HT1080 (cell line): ENCODE data around the gene SMAP1. TPM values are rescaled to one million over a fixed set of nuclear protein-coding genes. Genes with fewer than 3 reads are reported as not detected.

Source experiments
- DNase-seq: peaks from one replicate; pipeline ENCODE4 v3.0.0-alpha.2; 2015; ENCODE audit warnings: low read depth
- total RNA-seq: library from RNA; depleted of rRNA; stranded (reverse); fragments of >200 nt; shearing (Covaris generic); gene quantifications from 2 replicates; pipeline ENCODE4 v1.2.3, GENCODE V29; 2014

Gene SMAP1
- total RNA-seq, 1 experiment from 2014 or later = 33.3 TPM

DNA sequence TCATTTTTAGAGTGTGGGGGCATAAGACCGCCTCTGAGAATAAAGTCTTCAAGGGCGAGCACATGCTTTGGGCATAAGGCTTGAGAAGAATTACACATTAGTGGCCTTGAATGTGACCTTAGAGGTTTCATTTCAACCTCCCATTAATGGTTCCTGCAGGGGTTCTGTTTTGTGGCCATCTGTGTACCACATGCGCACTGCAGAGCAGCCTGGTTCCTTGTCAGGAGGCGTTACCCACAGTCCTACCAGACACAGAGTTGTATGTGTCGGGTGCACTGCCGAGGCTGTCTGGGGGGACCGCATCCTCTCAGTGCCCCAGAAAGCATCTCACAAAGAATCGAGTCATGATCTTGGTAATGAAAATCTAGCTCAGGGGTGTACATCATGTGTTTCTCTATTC lies 173.4 kb downstream of the SMAP1 start:
- DNase-seq = no peak

DNA sequence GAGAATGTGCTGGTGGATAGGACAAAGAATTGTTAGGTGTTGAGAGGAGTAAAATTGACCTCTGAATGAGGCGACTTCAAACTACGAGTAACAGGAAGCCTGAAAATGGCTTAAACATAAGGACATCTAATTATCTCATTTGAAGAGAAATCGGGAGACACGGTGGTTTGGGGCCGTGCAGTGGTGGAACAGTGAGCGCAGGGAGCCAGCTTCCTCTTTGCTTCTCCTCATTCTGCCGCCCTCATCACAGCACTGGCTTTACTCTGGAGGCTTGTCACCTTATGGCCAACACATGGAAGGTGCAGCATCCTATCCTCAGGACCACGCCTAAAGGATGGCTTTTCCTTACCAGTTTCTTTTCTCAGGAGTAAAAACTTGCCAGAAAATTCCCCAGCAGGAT lies 174.9 kb downstream of the SMAP1 start:
- DNase-seq = no peak

DNA sequence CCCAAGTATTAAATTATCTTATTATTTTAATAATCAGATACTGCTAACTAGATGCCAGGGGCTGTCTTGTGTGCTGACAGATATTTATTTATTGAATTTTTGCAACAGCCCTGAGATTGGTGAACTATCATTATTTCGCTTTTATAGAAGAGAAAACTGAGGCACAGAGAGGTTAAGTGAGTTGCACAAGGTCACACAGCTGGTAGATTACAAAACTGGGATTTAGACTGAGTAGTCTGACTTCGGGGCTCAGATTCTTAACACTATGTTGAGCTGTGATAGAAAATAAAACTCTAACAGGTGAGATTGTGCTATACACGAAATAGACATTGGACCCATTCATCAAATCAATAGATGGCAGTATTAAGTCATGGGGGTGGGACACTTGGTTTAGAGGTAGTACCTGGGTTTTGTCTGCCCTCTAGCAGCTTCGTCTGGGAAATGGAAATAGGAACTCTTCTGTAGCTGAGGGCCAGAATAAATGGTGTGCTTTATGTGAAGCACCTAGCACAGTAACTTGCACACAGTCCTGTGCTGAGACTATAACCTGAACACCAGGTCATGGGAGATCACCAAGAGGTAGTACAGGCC lies 175.7 kb downstream of the SMAP1 start:
- DNase-seq = no peak

DNA sequence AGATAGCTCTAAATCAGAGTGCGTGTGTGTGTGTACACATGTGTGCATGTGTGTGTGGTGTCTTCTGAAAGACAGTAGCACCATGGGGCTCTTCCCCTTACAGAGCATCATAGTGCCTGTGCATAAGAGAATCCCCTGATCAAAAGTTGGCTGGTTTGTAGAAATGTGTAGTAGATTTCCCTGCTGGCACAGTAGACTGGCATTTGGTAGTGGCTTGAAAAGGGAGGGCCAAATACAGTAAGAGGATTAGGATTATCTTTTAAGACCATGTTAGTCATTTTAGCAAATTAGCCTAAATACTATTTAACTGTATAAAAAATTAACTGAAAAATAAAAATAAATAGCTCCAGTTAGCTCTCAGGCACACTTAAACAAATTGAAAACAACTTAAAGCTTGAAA lies 176.6 kb downstream of the SMAP1 start:
- no peak for DNase-seq

DNA sequence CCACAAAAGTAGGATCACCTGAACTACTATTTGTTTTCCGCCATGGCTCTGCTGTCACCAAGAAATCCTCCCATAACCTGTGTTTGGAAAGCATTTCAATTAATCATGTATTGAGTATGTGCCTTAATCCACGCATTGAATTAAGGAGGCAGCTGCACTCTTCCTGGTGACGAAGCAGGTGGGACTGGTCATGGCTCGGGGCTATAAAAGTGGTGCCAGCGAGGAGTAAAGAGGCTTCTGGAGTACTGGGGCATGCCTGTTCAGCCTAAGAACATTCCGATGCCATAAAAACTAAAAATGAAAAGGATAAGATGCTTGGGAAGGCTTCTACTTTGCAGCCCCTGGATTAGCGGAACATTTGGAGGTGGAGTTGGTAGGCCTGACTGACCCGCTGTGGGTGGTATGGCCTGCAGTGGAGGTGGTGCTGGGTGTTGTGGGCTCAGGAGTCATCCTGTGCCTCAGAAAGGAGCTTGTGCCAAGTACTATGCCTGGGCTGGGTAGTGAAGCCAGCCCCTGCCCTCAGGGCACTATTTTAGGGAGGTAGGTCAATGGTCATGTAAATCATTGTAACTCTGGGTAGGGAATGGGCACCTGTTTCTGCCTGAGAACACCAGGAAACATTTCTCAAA lies 178.6 kb downstream of the SMAP1 start:
- no peak for DNase-seq

DNA sequence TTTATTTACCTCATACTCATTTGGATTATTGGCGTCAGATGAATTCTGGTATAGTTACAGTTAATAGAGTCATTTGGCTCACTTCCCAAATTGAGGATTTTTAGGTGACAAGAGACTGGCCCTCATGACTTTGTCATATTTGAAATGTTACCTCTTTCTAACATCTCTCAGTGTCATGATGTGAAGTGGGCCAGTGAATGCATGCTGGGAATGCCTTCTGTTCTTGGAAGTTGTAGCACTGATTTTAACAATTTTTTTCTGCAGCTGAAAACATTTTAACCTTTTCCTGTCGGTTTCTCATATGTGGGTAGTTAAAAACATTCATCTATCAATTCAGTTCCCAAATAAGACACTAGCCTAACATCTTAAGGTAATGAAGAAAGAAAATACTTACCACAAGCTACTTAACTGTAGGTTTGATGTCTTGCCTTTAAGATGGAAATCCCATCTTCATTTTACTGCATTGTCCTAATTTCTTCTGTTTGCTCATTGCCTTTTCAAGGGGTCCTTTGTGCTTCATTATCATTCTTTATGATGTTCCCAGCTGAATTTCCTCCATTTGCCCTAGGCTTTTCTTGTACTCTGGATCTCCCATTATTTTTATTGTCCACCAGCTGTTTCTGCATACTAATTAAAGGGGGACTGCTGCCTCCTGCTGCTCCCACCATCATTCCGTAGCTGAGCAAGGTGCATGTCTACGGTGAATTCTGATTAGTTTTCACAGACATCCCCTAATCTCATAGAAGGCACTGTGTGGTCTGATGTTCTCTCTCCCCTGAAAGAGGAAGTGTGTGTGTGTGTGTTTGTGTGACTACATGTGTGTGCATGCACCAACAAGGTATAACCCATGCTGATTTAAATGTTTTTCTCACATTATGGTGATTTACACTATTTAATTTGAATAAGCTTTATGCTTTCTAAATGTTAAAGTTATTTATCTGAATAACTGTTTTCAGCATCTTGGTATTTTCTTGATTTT lies 179.7 kb downstream of the SMAP1 start:
- no peak for DNase-seq

DNA sequence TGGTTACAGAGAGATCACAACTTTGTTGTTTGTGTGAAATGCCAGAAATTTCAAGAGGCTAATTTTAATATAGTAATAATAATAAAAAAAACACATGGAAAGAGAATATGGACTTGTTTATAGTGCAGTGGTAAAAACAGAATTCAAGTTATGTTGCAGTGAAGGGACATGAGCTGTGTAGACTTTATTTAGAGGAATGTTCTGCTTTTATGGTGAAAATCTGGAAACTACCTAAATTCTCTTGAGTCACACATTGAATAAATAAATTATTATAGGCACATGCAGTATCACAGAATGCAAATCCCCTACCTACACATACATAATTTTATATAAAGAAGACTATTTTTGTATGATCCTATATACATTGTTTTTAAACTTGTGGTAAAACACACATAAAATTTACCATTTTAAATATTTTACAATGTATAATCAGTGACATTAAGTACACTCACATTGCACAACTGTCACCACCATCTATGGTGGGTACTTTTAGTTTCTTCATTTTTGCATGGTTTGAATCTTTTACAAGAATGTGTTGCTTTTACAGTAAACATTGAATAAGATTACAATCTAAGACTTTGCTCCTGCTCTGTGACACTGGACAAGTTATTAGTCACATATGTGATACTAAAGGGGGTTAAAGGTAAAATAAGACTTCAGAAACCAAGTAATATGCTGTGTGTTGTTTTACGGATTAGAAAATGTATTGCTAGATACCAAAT lies 181.8 kb downstream of the SMAP1 start:
- DNase-seq = no peak

DNA sequence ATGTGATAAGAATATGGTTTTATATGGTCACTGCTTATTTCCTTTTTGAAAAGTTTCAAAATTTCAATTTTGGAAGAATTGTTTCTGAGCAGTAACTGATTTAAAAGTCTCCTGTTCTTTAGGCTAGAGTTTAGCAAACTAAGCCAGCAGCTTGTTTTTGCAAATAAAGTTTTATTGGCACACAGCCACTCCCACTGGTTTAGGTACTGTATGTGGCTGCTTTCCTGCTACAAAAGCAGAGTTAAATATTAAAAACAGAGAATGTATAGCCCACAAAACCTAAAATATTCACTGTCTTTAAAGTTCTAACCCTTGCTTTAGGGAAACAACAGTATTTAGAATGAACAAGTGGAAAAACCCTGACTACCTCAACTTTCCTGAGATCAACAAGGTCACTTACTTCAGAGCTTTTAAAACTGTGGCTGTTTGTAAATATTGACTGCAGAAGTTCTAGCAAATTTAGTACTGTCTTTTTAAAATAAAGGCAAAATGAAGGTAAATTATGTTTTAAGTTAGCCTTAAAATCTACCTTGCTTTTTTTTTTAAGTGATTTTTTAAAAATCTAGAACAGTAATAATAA lies 185.1 kb downstream of the SMAP1 start:
- no peak for DNase-seq

DNA sequence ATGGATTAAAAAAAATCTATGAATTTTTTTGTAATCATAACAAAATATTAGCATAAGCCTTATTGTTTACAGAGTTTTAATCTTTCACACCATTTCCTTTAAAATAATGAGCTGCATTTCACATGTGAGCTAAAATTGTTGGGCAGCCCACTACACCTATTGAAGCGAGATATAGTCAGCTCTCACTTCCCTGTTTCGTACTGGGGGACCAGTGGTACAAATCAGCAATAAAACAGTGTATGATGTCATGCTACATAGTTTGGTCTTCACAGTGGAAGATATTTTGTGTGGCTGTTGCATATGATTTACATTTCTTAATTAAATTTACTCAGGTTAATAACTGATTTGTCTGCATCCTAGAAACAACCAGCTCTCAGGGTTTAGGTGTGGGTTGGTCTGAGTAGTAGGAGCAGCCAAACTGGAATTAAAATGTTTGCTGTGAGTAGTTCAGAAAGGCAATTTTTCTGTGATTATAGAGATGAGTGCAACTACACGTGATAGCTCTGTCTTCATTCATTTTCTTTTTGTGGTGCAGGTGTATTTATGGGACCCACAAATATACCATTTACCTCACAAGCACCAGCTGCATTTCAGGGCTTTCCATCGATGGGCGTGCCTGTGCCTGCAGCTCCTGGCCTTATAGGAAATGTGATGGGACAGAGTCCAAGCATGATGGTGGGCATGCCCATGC lies 189.8 kb downstream of the SMAP1 start:
- no peak for DNase-seq

DNA sequence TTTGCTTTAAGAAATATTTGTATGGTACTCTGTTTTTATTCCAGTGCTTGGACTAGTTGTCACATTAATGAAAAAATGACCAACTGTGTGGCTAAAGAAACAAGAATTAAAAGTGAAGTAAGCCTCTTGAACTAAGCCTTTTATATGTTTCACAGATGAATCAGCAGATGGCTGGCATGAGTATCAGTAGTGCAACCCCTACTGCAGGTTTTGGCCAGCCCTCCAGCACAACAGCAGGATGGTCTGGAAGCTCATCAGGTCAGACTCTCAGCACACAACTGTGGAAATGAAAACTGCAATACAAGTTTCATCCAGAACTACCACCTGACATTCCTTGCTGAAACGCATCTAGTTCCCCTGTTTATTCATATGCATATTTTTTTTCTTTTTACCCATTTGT lies 192.4 kb downstream of the SMAP1 start:
- DNase-seq = no peak

DNA sequence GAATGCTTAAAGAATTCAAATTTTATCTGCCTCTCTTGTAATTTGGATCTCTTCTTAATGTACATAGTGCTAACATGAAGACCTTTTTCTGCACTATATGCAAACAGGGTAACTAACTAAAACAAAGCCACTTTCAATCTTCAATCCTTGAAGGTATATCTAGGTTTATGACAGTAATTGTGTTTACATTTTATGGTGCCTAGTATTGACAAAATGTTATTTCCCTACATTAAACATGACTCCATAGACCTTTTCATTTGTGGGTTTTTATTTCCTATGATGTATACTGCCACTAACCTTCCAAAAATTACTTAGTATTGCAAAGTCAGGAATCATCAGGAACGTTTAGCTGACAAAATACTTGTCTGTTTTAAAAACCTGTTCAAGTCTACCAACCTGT lies 193.2 kb downstream of the SMAP1 start:
- no peak for DNase-seq

DNA sequence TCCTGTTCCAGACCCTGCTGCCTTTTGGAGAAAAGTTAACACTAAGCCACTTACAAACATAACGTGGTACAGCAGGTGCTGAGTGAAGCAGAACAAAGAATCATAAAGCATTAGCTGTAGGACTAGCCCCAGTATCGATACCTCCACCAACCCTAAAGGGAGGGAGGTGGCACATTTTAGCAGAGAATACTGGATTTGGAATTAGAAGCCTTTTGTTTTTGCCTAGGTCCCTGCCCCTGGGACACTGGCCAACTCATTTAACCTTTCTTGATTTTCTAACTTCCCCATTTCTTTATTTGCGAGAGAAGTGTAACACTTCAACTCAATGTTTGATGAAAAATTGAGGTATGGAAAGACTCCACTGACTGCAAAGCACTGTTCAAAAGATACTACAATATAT lies 195.7 kb downstream of the SMAP1 start:
- no peak for DNase-seq

DNA sequence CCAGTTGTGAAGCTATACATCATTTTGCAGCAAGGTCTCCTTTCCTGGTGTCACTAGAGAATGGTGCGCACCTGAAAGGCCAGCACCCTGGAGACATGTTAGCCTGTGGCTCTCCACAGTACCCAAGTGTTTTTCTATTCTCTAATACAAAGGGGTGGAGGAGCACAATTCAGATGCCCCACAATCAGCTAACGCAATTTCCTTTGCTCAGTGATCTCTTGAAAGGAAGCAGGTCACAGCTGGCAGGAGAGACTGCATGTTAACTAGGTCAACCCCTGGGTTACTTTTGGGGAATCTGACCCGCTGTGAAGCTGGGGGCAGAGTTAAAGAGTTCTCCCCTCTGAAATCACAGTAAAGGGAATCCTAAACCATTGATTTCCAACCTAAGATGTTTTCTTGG lies 196.7 kb downstream of the SMAP1 start:
- no peak for DNase-seq

DNA sequence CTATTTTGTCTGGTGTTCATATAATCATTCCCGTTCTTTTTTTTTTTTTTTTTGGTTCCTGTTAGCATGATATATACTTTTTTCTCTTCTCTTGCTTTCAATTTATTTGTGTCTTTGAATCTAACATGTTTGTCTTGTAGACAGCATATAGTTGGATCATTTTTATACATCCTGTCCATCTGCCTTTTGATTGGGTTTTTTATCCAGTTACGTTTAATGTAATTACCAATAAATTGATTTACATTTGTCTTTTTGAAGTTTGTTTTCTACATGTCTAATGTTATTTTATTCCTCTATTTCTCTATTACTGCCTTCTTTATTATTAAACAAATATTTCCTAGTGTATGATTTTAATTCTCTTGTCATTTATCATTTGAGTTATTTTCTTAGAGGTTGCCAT lies 204.8 kb downstream of the SMAP1 start:
- DNase-seq = no peak

DNA sequence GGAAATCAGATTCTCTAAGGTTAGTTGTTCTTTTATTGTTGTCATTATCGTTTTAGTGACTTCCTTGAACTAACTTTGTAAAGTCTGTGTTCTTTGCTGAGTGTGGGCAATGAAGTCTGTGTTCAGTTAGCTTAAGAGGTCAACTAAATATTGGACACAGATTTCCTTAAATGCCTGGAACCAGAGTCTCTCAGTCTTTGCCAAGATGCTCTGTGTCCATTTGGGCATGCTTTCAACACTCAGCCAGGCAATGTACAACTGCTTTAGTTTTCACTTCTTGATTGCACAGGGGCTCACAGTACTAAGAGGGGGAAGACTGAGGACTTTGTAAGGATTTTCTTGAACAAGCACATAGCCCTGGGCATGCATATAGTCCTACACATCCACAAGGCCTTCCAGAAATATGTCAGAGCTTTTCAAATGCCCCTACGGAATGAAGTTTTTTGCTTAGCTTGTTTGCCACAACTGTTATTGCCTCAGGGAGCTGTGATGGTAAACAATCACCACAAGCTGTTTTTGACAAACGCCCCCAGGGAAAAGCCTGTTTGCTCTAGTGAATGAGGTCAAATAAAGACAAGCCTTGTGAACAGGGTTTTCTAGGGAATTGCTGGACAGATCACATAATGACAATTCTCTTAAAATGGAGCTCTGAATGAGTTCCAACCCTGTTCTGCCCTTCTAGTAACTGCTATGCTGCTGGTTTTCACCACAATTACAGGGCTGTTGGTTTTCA lies 206.7 kb downstream of the SMAP1 start:
- DNase-seq = no peak

DNA sequence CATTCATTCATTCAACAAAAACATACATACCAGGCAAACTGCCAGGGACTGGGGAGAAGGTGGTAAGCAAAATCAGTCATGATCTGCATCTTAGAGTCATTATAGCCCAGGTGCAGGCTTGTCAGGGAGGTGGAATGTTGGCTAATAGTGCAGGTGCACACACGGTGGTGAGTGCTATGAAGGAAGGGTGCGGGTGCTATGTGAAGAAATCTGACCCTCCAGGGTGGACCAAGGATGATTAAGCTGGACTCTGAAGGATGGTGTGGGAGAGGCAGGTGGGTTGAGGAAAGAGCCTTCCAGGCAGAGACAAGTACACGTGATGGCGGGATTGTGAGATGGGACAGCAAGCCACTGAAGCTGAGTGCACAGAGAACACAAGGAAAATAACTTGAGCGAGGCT lies 211.8 kb downstream of the SMAP1 start:
- no peak for DNase-seq

DNA sequence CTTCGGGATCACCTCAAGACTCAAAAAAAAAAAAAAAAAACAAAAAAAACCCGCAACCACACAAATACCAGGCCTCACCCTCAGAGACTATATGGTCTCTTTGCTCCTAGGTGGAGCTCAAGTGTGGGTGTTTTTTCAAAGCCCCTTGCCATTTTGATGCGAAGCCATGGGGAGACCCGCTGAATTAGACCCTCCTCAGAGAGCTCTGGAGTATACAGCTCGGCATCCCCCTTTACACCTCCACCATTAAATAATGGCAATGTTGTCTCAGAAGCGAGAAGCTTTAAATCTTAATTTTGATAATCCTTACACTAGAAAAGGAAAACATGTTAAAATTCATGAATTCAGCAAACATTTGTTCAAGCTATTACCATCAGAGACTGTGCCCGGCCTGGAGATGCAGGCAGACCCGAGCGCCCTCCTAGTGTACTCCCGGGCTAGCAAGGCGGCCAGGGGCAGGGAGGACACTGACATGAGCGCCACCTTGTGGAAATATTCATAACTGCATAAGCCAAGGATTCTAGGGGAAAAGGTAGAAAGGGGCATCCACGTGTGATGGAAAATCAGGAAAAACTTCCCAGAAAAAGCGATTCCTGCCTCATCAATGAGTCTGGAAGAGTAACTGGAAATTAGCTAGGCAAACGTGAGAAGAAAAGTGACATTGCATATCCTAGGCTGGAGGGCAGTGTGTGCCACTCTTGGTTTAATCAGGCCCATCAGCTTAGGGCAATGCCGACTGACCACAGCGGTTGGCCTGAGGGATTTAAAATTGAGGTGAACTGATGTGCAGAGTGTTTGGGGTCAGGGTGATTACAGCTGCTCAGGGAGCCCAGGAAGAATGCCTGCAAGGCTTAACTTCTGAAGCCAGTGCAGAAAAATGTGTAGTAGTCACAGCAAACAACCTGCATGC lies 216.6 kb downstream of the SMAP1 start:
- DNase-seq = peak; percentile 57

DNA sequence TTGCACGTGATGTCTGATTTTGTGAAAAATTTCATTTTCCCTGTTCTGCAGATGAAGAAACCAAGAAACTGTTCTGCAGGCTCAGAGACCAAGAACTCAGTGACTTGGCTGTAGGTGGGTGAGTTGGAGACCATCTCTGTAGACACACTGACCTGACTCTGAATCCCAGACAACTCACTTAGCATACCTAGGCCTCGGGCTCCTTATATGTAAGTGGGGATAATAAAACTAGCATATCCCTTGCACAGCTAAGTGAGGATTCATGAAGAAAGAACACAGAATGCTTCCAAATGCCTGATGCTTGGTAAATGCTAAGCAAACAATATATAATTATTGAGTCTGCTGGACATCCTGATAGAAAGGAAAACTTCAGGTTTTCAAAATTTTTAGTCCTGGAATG lies 218.4 kb downstream of the SMAP1 start:
- no peak for DNase-seq

DNA sequence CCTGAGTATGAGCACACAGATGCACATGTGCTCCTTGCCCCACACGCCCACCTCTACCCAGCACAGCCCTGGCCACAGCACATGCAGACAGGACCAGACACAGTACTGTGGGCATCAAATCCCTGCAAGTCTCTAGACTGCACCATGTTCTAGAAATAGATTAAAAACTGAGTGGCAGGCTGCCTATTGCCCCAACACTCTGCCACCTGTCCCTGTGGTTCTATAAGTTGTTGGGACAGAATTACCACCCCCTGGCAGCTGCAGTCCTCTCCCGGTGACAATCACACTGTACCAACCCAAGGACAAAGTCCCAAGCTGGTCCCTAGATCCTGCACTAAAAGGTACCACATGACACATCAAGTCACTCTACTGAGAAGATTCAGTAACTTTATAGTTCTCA lies 219.0 kb downstream of the SMAP1 start:
- DNase-seq = no peak
